ENCODE data around the gene ELAVL3.

ELAVL3 gene

DNA sequence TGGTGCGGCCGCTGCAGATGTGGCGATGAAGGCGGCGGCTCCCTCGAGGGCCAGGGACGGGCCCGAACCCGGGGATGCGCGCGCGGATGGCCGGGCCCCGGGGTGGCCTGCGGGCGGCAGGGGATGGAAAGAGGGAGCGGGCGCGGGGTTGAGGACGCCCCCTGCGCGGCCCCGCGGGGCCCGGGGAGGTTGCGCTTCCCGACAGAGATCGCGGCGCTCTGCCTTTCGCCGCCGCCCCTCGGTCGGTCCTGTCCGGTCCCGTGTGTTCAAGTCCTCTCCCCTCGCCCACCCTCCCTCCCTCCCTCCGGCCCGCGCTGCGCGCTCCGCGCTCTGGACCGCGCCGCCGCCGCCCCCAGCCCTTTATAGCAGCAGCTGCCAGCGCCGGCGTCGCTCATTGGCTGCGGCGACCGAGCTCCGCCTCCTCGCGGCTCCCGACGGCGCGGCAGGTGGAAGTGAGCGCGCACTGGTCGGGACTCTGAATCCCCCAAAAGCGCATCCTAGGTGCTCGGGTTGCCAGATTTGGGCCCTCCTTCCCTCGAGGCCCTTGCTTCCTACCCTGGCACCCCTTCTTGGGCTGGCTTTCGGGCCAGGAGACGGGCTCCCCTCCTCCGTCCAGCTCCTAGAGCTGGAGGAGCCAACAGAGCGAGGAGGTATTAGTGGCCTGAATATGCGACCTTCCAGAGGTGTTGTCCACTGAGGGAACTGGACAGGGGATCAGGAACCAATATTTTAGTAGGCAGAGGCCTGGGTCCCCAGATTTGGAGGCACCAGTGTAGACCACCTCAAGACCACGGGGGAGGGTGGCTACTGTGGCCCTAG is at the start of gene ELAVL3:
Gene ELAVL3 (minus strand): TSS at position 332 of the 819 bp plus-strand sequence. CDS start 438 bp downstream, outside the sequence.
- peak in 1 of 2 experiments; percentile 35 for DNase-seq

DNA sequence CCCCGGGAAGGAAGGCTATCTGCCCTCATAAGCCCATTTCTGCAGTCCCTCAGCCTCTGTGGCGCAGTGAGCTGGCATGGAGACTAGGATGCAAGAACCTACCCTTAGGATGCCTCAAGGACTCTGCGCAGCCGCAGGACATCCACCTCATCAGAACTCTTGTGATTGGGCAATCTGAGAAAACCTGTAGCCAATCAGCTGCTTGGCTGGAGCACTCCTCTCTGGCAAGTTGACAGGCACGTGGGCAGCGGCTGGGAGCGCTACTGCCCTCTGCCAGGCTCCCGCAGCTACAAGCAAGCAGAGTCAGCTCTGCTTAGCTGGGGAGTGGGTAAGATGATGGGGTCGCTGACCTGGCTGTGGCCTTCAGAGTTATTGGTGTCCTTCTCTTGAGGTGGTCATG is 49.6 kb upstream of the ELAVL3 start:
- peak; percentile 63 to 73 for DNase-seq

DNA sequence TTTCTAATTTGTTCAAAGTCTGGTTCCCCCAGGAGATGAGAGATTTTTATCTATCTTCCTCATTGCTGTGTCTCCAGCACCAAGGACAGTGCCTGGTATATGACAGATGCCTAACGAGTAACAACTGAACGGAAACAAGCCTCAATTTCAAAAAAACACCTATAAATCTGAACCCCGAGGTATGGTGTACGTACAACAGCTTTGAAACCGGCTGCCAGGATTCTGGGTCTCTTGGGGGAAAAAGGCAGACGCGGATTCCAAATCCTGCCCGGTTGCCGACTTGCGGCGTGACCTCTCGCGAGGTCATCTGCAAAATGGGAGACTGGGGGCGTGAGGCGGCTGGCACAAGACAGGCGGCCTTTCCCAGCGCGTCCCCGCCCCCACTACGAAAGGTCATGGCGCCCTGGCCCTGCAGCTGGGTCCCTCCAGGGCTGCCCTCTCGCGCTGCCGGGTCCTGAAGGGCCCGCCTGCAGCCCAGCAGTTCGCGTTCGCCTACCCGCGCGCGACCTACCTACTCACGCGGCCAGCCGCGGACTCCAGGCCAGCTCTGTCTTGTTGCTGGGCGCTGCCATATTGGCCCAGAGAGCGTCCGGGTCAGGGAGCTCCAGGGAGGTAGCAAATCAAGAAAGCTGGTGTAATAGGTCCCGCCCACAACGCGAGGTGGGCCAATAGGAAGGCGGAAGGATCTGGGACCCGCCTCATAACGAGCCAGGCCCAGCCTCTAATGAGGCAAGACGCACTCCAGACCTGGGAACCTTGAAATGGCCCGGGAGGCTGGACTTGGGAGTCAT is 47.9 kb upstream of the ELAVL3 start, which contains the start of gene ECSIT:
Gene ECSIT (minus strand): TSS at position 584 of the 791 bp plus-strand sequence. CDS start 9,964 bp downstream, outside the sequence.
- peak; percentile 96 for DNase-seq

DNA sequence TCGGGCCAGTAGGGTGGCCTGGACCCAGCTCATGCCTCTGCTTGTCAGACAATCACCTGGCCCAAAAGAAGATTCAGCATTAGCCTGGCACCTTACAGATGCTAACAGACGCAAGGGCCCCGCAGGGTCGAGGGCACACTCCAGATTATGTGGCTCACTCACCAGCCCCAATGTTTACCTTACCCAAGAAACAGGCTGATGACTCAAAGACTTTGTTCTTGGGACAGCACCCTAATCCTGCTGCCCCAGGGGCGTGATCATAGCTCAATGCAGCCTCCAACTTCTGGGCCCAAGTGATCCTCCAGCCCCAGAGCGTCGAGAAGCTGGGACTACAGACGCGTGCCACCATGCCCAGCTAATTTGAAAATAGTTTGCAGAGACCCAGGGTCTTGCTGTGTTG is 38.3 kb upstream of the ELAVL3 start:
- DNase-seq: no peak

DNA sequence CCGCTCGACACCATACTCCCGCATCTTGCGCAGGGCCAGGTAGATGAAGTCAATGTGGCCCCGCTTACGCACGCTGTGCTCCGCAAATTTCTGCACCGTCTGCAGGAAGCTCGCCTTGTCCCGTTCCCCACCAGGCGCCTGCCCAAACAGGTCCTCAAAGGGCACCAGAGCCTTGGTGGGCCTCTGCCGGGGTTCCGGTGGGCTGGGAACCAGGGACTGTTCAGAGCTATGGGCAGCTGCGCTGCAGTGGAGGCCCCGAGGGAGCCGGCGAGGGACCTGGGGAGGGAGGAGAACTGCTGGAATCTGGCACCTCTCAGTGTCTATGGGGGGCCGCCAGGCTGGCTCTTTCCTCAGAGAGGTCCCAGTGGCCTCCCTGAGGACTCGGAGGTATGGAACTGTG is 33.1 kb upstream of the ELAVL3 start:
- no peak for DNase-seq

DNA sequence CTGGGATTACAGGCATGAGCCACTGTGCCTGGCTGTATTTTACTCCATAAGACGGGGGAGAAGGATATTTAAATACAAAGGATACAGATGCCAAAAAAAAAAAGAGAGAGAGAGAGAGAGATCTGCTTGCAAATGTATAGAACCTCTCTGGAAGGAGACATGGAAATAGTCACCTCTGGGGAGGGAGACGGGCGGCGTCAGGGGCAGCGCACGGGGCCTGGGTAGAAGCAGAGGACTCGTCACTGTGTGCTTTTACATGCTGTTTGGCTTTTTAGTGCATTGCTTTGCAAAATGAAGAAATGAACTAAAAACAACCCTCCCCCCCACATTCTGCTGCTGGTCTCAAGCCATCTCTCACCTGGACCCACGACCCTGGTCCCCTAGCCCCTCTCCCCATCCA is 29.6 kb upstream of the ELAVL3 start:
- DNase-seq: no peak

DNA sequence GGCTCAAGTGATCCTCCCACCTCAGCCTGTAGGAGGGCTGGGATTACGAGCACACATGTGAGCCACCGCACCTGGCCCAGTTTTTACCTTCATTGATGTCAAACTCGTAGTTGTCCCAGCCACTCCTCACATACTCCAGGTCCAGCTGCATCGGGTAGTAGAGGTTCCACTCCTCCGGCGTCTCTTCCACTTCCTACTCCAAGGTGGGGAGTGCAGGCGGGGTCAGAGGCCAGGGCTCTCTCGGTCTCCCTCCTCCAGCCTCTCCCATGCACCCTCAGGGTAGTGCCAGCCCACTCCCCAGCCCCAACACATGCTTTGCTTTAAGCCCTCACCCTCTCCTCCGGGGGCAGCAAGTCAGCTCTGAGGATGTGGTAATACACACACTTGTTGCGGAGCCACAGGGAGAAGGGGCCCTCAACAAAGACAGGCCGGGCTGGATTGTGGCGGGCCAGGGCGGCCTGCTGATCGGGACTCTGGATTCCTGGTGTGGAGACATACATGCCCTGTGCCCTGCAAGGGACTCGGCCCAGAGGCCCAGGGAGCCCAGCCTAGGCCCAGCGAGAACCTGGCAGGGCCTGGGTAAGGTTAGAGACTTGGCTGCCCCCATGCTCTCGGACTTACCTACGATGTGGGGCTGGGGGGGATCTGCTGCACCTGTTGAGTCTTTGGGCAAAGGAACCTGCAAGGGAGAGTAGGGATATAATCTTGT is 26.7 kb upstream of the ELAVL3 start:
- no peak for DNase-seq

DNA sequence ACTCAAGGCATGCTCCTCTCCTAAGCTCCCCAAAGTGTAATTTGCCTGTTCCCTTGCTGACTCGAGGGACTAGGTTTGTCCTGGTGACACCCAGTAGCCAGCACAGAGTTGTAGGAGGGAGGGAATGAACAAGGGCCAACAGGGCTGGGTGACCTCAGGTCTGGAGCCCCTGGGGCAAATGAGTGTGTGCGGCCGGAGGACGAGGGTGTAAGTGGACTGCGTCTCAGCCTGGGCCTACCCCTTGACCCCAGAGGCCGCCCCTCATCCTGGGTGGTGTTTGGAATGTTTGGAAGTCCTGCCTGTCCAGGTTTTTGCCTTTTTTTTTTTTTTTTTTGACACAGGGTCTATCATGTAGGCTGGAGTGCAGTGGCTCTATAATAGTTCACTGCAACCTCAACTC is 26.1 kb upstream of the ELAVL3 start:
- DNase-seq: no peak

DNA sequence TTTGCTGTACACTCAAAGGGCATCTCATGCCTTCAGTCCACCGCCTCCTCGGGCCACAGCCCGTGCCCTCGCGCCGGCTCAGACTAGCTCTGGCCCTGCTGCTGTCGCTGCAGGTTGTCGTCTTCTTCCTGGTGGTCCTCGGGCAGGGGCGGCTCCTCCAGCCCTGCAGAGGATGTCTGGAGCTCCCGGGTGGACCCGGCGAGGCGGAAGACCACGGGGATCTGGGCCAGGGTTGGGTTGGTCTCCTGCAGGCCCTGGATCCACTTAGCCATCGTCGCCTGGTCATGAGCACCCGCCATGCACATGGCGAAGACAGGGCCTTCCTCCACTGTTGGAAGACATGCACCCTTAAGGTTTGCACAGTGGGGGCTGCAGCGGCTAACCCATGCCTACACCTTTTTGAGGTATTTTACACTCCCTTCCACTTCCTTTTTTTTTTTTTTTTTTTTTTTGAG is 25.3 kb upstream of the ELAVL3 start:
- DNase-seq: no peak

DNA sequence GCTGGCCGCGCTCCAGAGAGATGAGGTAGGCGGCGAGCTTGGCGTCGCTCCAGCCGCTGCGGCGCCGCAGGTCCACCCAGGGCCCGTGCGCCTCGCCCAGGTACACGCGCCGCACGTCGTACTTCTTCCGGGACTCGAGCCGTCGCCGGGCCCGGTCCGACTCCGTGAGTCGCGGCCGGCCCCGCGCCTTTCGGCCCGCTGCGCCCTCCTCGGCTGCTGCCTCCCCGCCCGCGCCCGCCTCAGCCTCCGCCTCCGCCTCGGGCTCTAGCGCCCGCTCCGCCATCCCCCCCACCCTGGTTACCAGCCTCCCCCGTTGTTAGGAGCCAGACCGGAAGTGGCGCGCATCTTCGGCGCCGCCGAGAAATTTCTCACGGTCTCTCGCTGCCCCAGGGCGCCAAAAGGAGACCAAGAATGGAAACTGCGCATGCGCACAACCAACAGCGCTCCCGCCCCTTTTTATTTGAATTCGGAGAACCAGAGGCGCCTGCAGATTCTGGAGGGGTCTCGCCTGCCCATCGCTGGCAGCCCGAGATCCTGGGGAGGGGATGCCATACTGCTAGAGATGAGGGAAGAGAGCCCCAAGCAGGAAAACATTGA is 24.8 kb upstream of the ELAVL3 start, which contains the start of gene ZNF653:
Gene ZNF653 (minus strand): TSS at position 336 of the 597 bp plus-strand sequence. CDS start 53 bp downstream, at position 283.
- DNase-seq: peak; percentile 96 to 97

DNA sequence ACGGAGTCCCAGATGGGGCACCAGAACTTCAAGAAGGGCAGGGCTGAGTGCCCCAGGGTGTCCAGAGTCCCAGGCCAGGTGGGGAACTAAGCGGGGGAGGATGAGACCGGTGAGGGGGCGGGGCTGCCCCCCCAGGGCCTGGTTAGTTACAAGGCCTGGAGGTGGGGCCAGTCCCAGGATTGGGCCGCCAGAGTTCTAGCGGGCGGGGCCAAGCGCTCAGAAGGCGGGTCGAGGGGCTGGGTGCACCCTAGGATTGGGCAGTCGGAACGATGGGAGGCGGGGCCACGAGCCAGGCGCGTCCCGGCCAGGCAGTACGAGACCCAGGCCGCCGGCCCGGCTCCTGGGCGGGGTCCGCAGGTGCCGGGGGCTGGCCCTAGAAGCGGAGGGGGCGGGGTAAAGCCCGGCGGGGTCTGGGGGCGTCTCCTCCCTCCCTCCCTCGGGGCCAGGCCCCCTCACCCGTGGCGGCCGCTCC is 24.2 kb upstream of the ELAVL3 start:
- DNase-seq: peak; percentile 99

DNA sequence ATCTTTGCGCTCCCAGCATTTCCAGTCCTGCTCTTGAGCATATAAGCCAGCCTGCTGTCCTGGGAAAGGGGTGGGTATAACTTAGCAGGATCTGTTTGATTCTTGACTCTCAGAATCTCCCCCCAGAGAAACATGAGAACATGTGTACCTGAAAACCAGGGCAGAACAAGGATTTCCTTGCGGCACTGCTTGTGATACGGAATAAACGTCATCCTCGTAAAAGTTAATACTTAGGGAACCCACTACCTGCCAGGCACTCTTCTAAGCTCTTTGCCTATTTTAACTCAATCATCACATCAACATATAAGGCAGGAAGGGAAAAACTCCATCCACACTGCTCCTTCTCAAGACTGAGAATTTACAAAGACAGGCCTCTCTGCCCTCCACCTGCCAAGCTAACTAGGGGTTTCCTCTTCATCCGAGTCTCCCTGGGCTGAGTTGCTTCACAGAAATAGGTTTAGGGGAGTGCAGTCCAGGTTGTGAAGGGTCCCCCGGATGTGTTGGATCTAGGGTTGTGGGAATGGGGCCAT is 23.7 kb upstream of the ELAVL3 start:
- DNase-seq: no peak

DNA sequence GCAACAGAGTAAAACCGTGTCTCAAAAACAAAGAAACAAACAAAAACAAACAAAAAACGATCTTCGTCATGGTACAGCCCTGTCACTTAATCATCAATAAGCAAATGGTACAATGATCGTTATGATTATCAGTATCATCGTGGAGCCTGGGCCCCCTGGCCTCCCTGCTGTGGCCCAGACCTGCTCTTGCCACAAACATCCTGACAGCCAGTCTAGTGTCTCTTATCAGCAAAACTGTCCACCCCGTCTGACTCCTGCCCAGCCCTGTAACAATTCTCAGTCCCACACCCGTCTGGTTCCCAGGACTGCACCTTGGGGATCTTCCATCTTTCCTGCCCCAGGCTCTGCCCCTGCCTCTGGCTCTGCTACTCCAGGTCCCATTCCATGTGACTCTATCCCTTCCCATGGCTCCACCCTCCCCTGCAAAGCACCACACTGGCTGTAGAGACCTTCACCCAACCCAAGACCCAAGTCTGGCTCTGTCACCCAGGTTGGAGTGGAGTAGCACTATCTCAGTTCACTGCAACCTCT is 19.1 kb upstream of the ELAVL3 start:
- DNase-seq: no peak

DNA sequence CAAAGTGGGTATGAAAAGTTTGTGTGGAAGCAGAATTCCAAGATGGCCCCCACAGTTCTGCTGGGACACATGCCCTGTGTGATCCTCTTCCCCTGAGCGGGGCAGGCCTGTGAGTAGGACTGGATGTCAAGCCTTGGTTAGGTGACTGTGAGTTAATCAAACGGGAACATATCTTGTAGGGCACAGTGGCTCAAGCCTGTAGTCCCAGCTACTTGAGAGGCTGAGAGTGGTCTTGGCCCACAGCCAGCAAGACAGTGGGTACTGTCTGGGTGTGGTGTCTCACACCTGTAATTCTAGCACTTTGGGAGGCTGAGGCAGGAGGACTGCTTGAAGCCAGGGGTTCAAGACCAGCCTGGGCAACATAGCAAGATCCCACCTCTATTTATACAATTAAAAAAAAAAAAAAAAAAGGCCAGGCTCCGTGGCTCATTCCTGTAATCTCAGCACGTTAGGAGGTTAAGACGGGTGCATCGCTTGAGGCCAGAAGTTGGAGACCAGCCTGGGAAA is 18.4 kb upstream of the ELAVL3 start:
- no peak for DNase-seq

DNA sequence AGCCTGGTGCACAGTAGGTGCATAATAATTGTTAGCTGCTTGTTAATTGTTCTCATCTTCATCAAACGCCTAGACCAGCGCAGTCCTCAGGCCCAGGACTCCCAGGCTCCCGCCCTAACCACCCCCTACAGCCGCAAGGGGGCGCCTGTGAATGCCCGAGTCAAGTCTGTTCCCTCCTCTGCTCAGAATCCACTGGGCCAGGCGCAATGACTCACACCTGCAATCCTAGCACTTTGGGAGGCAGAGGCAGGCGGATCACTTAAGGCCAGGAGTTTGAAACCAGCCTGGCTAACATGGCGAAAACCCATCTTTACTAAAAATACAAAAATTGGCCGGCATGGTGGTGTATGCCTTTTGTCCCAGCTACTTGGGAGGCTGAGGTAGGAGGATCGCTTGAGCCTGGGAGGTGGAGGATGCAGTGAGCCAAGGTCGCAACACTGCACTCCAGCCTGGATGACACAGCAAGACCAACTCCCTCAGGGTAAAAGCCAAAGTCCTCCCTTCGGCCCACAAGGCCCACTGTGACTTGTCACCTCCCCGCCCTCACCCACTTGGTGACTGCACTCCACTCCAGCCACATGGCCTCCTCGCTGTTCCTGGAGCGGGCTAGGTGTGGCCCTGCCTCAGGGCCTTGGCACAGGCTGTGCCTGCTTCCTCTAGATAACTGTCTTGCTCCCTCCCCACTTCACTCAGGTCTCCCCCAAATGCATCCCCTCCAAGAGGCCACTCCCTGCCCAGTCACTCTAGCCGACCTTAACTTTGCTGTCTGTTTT is 15.7 kb upstream of the ELAVL3 start:
- peak; percentile 82 to 84 for DNase-seq

DNA sequence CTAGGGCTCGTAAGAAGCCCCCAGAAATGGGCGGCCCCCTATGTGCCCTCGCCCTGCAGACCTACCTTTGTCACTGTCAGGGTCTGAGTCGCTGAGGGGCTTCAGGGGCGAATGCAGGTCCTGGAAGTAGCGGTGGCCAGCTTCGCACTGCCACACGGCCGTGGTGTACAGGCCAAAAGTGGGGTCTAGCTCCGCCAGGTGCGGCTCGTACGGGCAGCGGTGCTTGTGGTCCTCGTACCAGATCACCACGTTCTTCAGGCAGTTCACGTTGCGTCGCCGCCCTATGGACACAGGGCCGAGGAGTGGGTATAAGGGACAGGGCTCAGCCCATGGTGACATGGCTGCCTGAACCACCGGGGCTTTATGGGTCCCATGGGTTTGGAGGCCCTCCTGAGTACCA is 15.0 kb upstream of the ELAVL3 start:
- DNase-seq: no peak

DNA sequence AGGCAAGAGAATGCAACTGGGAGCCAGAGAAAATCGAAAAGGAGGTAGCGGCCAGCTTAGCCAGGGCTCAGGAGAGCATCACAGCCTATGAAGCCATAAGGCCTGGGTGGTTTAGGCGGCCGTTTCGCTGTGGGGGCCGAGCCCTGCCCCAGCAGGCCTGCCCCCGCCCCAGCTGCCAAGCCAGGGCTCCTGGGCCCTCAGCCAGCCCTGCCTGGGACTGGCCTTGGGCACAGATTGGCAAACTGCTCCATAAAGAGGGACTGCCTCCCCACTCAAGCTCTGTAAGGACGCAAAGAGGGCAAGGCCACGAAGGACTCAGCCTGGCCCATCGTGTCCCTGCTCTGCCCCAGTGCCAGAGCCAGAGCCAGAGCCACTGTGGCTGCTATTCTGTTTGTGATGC is 14.6 kb upstream of the ELAVL3 start:
- DNase-seq: no peak

DNA sequence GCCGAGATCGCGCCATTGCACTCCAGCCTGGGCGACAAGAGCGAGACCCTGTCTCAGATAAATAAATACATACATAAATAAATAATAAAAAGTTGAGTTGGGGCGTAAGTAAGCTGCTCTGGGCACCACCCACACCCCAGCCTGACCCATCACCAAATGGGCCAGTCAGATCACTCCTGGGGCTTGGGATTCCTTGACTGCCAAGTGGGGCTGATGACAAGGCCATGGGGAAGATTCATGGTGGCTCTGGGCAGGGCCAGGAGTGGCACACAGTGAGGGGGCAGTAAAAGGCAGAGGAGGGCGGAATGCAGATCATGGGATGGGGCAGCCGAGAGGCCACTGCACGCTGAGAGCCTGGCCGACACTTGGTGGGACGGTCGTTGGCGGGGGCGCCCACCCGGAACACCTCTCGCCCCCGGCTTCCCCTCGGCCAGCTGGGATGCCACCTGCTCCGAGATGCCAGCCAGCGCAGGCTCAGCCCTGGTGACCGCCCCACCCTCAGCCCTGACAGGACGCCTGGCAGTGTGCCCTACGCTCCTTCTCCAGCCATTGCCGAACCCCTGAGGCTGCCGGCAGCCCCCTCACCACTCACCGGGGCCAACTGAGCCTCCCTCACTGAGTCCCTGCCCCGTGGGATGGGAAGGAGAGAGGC is 13.9 kb upstream of the ELAVL3 start:
- no peak for DNase-seq

DNA sequence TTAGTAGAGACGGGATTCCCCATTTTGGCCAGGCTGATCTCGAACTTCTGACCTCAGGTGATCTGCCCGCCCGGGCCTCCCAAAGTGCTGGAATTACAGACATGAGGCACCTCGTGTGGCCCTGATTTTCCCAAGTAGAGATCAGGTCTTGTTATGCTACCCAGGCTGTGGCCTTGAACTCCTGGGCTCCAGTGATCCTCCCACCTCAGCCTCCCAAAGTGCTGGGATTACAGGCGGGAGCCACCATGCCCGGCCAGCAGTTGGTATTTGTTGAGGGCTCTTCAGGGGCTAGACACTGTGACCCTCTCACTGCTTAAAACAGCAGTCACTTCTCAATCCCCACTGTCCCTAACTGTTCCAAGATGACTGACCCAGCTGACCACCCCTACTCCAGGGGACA is 8.5 kb upstream of the ELAVL3 start:
- DNase-seq: no peak

All from activated T-cell treated with anti-CD3 and anti-CD28 coated beads, Interleukin-2, amount 50 U/mL, for 48 hours (primary cell).